ENCODE measurements around the gene RIN1. TPM values are rescaled to one million over a fixed set of nuclear protein-coding genes. Genes with fewer than 3 reads are reported as not detected.
A peak's percentile ranks its signal among the peaks of the same experiment; 100 is the strongest.

RIN1 gene
- total and polyA plus RNA-seq, 9 of the 15 experiments (the other 6 are each of a cell fraction or from before 2014, with no cell fraction given) = 0.01 to 1.2 (median 0.45) TPM; not detected in 1

- 0 out of 4 replicates have a peak, but pooled peaks of 1 of the 2 experiments have one; percentile 17 for TF ChIP-seq SIN3A (IDR thresholded peaks at IDR 0.05; ENCODE audit: borderline replicate concordance in 2 of 2, control insufficient read depth in 1 of 2, low read depth in 2 of 2, low read length in 2 of 2)
- TF ChIP-seq NR2C1 (IDR thresholded peaks at IDR 0.05) = 0 out of 2 replicates have a peak, but pooled peaks have one; percentile 62
- TF ChIP-seq NR2C1 (tag; IDR thresholded peaks at IDR 0.05) = peak; percentile 52
- TF ChIP-seq ZBTB7A (IDR thresholded peaks at IDR 0.05; ENCODE audit: borderline replicate concordance, control insufficient read depth, low read depth, low read length) = 0 out of 2 replicates have a peak, but pooled peaks have one; percentile 32
- TF ChIP-seq GTF2E2 (tag; IDR thresholded peaks at IDR 0.05) = 0 out of 2 replicates have a peak, but pooled peaks have one; percentile 4
- no peak for TF ChIP-seq ZNF76 (CRISPR knock-in tag; IDR thresholded peaks at IDR 0.05; ENCODE audit: borderline replicate concordance)
- TF ChIP-seq ZNF707 (CRISPR knock-in tag; conservative IDR thresholded peaks at IDR 0.05) = no peak
- TF ChIP-seq FOXJ2 (tag; IDR thresholded peaks at IDR 0.05) = no peak
- no peak for TF ChIP-seq ZNF644 (tag; IDR thresholded peaks at IDR 0.05; ENCODE audit: low read depth)
- no peak for TF ChIP-seq KDM5B (IDR thresholded peaks at IDR 0.05; ENCODE audit: insufficient replicate concordance, low read depth, low read length)
- TF ChIP-seq SMAD3 (CRISPR knock-in tag; conservative IDR thresholded peaks at IDR 0.05) = no peak
- TF ChIP-seq KAT7 (CRISPR knock-in tag; IDR thresholded peaks at IDR 0.05; ENCODE audit: borderline replicate concordance) = peak; percentile 29; the same call in 1 of the 2 replicates
- no peak for TF ChIP-seq RNF2 (IDR thresholded peaks at IDR 0.05)
Observed at GRCh38 chr11:66287889-66288670, 48.2 kb downstream of the RIN1 start (continued).

All from K562 (cell line).